HG02623 (cell line): ENCODE results near the gene HOXB5.

Source experiments
- ATAC-seq: cut with Tn5 transposase; IDR thresholded peaks from one replicate; pipeline ENCODE4 v1.9.1; 2021; ENCODE audit warnings: moderate library complexity; ENCODE audit not compliant: unreplicated experiment

The HOXB5 gene

GRCh38 chr17:48617471-48618255 lies 24.1 kb upstream of the HOXB5 start:
- ATAC-seq = no peak

- no peak for ATAC-seq
These were observed 23.3 kb upstream of the HOXB5 start for GRCh38 chr17:48616717-48617470.

DNA sequence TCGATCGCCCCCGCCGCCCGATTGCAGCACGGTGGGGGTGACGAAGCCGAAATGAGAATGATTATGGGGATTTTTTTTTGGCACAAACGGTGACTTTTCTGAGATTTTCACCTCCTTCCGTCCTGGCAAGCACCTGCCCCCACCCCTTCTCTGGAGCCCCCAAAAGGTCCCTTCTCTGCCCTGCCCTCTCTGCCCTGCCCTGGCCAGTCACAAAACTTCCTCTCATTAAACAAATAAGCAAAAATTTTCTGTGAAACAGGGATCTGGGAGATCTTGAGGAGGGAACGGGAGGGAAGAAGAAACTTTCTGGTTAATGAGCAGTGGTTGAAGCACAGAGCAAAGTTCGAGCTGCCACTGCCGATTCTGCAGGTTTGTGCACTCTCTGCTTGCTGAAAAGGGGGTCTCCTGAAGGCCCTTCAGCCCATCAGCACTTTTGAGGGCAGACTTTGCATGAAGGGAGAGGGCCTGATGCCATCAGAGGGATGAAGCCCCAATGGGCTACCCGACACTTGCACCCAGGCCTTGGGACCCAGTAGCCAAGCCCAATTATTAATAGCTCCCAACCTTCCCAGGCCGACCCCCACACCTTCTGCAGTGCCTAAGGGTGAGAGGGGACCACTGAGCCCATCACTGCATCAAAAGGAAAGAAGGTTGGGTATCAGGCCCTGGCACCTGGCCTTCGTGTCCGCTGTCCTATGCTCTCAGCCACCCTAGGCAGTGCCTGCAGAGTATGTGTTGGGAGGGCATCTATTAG lies 22.6 kb upstream of the HOXB5 start:
- ATAC-seq = no peak

DNA sequence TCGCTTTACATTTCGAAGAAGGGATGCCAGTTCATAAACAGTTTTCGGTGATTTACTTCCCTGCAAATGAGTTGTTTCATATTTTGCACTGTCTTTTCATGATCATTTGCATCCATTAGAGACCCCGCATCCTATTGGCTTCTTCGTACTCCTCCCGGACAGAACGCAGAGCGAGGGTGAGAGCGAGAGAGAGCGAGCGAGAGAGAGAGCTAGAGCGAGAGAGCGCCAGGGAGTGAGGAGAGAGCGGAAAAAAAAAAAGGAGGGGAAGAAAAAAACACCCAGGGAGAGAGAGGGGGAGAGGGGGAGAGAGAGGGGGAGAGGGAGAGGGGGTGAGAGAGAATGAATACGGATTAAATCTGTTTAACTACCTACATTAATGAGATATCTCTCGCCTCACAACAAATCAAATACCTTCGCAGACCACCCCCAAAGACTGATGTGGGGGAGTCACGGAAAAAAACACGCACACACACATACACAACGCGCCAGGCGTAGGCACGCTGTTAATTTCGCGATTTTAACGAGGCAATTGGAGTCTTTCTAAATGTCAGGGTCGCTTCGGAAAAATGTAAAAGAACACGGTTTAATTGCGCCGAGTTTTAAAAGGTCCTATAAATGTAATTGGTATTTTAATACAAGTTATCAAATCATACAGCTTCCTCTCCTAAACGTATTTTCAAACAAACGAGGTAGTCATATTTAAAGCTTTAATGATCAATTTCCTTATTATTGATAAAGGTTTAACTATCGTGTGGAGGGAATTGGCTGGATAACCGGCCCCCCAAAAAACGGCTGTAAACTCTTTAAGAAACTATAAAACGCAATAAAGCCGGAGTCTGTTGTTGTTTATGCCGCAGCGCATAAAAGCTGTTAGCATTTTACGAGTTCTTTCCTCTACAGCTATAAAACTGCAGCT lies 21.7 kb upstream of the HOXB5 start, which contains the start of gene HOXB8:
TSS of gene HOXB8 (minus strand) at position 246 of the 916 bp plus-strand sequence. CDS start 588 bp downstream, outside the sequence.
- no peak for ATAC-seq

- no peak for ATAC-seq
These were observed 20.5 kb upstream of the HOXB5 start for GRCh38 chr17:48613862-48614694.

DNA sequence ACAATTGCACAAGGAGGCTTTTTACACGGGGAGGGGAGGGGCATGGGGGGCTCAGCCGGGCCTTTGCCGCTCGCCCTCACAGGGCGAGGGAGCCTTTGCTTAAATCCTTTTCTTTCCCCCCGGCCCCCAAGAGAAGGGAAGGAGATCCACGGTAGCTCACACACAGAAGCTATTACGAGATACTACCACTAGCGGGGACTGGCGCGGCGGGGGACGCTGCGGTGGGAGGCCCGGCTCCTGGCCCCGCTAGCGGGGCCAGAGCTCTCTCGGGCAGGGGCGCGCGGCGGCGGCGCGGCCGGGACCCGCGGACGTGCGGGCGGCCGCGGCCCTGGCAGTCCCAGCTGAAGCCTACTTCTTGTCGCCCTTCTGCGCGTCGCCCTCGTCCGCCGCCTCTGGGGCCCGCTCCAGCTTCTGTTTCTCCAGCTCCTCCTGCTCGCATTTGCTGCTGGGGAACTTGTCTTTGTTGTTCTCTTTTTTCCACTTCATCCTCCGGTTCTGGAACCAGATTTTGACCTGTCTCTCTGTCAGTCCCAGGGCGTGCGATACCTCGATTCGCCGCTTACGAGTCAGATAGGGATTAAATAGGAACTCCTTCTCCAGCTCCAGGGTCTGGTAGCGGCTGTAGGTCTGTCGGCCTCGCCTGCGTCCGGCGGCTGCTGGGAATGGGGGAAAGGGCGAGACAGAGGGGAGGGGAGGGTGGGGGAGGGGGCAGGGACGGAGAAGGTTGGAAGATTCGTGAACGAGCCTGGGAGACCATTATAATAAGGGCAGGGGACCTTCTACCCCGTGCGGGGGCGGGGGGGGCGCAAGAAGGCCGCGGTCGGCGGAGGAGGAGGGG lies 19.5 kb upstream of the HOXB5 start:
- no peak for ATAC-seq

DNA sequence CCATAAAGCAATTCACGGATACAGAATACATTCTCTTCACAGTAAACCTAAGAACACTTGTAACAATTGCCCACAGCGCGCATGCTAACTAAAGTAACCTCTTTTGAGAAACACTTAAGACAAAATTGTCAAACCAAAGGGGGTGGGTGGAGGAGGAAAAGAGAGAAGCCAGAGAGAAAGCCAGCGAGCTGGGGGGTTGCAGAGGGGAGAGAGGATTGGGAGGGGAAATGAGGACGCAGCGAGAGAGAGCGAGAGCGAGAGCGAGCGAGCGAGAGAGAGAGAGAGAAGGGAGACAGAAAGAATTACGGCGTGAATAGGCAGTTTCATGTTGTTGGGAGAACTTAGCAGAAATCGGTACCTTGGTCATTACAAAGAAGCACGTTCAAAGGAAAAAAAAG lies 18.9 kb upstream of the HOXB5 start:
- ATAC-seq = no peak

- no peak for ATAC-seq
These were observed 18.3 kb upstream of the HOXB5 start for GRCh38 chr17:48611681-48612455.

GRCh38 chr17:48611213-48611612 lies 17.6 kb upstream of the HOXB5 start:
- ATAC-seq = no peak

DNA sequence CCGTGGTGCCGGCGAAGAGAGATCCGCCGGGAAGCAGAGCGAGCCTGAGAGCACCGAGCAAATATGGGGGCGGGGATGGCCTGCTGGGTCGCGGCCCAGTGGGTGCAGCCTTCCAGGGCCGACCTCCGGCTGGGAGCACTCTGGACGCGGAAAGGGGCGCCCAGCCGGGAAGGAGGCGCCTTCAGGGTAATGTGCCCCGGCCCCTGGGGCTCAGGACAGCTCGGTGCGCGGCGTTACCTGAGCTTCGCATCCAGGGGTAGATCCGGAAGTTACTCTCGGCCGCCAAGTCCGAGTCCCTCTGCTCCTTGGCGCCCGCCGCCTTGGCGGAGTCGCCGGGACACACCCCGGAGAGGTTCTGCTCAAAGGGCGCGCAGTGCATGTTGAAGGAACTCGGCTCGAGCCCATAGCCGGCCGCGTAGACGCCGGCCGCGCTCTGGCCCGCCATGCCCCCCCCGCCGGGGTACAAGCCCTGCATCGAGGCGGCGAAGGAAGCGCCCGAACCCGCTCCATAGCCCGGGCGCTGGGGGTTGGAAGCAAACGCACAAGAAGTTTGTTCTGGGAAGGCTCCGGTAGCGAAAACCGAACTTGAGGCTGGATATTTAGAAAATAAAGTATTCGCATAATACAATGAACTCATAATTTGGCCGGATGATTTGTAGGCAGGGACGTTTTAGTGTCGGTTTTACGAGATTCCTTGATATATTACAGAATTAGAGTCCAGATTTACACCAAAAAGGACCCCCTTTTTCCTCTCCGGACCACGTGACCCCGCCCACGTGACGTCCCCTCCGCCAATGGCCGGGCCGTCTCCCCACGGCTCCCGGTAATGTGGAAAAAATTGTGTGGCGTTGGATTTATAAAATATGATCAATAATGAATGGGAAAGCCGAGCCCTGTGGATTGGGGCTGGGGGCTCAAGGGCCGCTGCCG lies 17.0 kb upstream of the HOXB5 start, which contains the start of gene HOXB7:
TSS of gene HOXB7 (minus strand) at position 736 of the 930 bp plus-strand sequence. CDS start at position 637, 99 bp downstream.
- no peak for ATAC-seq

- ATAC-seq = no peak
These were observed 16.2 kb upstream of the HOXB5 start for GRCh38 chr17:48609759-48610281.

GRCh38 chr17:48609033-48609432 lies 15.5 kb upstream of the HOXB5 start:
- ATAC-seq = no peak

- ATAC-seq = no peak
These were observed 14.9 kb upstream of the HOXB5 start for GRCh38 chr17:48608494-48608834.

- no peak for ATAC-seq
These were observed 13.5 kb upstream of the HOXB5 start for GRCh38 chr17:48606892-48607614.

DNA sequence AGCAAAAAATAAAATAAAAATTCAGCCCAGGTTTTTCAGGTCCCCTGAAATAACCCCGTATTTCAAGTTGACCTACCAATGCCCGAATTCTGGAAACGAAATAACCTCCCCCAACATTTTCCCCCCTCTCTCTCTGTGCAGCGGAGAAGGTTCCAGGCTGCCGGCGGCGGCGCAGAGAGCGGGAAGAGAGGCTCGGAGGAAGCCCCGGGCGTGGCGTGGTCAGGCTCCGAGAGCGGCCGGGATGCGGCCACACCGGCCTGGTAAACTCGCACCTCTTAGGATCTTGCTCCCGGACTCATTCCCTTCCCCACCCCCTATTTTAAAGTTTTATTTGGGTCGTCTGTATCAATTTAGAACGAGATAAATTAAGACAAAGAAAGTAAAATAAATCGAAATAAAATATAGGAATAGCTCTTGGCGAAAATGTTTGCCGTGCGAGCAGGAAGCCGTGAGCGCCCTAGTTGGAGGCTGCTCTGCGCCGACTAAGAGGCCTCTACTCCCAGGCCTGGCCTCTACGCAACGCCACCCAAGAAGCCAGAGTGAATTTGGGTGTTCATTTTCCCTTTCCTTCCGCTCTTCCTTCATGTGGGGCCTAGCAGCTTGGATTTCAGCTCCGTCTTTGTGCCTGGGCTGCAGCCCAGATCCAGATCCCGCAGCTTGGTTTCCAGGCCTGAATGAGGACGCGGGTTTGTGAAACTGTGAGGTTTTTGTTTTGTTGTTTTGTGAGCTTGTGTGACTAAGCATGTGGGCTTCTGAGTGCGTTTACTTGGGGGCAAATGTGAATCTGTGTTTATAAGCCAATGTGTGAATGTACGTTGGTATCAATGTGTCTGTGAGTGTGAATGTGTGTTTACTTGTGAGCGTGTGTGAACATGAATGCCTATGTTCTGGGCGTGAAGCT lies 12.7 kb upstream of the HOXB5 start:
- no peak for ATAC-seq
